ENCODE data around the gene SLC39A7.
"Not testable (repeated sequence)": the region's sequence is repeated elsewhere in the genome, so short reads cannot be mapped to it uniquely, and the experiment has no call there.

DNA sequence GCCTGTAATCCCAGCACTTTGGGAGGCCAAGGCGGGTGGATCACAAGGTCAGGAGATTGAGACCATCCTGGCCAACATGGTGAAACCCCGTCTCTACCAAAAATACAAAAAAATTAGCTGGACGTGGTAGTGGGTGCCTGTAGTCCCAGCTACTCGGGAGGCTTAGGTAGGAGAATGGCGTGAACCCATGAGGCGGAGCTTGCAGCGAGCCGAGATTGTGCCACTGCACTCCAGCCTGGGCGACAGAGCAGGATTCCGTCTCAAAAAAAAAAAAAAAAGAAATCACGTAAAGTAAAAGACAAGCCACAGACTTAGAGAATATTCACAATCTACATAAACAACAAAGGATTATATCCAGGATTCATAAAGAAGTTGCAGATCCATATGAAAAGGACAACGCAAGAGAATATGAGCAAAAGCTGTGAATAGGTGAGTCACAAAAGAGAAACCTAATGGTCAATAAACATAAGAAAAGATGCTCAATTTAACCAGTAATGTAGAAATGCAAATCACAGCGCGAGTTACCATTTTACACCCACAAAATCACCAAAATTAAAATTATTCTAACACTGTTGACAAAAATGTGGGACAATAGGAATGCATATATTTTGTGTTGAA is 25.9 kb downstream of the SLC39A7 start:
- TF ChIP-seq PHF8 (CRISPR knock-in tag; IDR thresholded peaks at IDR 0.05); HDAC6 (IDR thresholded peaks at IDR 0.05; ENCODE audit: low read depth, low read length); POLR2A (IDR thresholded peaks at IDR 0.05; ENCODE audit: insufficient read depth in 1 of 2, low read depth in 2 of 2, low read length in 2 of 2); NR3C1 (CRISPR knock-in tag; IDR thresholded peaks at IDR 0.05); NFYB (CRISPR knock-in tag; IDR thresholded peaks at IDR 0.05); HNRNPL (IDR thresholded peaks at IDR 0.05; ENCODE audit: low read depth, low read length); ZNF530 (CRISPR knock-in tag; IDR thresholded peaks at IDR 0.05; ENCODE audit: low read depth); NFIB (CRISPR knock-in tag; IDR thresholded peaks at IDR 0.05; ENCODE audit: borderline replicate concordance); CAMTA2 (CRISPR knock-in tag; IDR thresholded peaks at IDR 0.05; ENCODE audit: borderline replicate concordance); SAP130 (CRISPR knock-in tag; IDR thresholded peaks at IDR 0.05; ENCODE audit: low read depth): not testable (repeated sequence)
- TF ChIP-seq, protein P1, sequence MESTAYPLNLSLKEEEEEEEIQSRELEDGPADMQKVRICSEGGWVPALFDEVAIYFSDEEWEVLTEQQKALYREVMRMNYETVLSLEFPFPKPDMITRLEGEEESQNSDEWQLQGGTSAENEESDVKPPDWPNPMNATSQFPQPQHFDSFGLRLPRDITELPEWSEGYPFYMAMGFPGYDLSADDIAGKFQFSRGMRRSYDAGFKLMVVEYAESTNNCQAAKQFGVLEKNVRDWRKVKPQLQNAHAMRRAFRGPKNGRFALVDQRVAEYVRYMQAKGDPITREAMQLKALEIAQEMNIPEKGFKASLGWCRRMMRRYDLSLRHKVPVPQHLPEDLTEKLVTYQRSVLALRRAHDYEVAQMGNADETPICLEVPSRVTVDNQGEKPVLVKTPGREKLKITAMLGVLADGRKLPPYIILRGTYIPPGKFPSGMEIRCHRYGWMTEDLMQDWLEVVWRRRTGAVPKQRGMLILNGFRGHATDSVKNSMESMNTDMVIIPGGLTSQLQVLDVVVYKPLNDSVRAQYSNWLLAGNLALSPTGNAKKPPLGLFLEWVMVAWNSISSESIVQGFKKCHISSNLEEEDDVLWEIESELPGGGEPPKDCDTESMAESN (CRISPR knock-in tag; conservative IDR thresholded peaks at IDR 0.05), result not testable (repeated sequence)
- TF ChIP-seq, protein P2, sequence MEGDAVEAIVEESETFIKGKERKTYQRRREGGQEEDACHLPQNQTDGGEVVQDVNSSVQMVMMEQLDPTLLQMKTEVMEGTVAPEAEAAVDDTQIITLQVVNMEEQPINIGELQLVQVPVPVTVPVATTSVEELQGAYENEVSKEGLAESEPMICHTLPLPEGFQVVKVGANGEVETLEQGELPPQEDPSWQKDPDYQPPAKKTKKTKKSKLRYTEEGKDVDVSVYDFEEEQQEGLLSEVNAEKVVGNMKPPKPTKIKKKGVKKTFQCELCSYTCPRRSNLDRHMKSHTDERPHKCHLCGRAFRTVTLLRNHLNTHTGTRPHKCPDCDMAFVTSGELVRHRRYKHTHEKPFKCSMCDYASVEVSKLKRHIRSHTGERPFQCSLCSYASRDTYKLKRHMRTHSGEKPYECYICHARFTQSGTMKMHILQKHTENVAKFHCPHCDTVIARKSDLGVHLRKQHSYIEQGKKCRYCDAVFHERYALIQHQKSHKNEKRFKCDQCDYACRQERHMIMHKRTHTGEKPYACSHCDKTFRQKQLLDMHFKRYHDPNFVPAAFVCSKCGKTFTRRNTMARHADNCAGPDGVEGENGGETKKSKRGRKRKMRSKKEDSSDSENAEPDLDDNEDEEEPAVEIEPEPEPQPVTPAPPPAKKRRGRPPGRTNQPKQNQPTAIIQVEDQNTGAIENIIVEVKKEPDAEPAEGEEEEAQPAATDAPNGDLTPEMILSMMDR (CRISPR knock-in tag; IDR thresholded peaks at IDR 0.05), result not testable (repeated sequence)
